Measurements from ENCODE around the gene STOML3.

STOML3 gene

GRCh38 chr13:38979891-38980749 lies 10.5 kb downstream of the STOML3 start:
- Histone ChIP-seq H3K36me3 (ENCODE audit: control insufficient read depth, insufficient read depth, low read length) (no peaks in the 10 kb centered on the region), H3K4me3 (ENCODE audit: low read depth, low read length) (no peak overlapping the region), H3K27me3 (ENCODE audit: control insufficient read depth, insufficient read depth, low read length) (no peaks in the 10 kb centered on the region), H3K9ac (ENCODE audit: low read depth, low read length) (no peak overlapping the region), H3K9me3 (ENCODE audit: control insufficient read depth, insufficient read depth, low read length) (no peaks in the 10 kb centered on the region), H3K4me1 (ENCODE audit: control insufficient read depth, insufficient read depth, low read length) (peaks cover 5% of the 10 kb centered on the region)

DNA sequence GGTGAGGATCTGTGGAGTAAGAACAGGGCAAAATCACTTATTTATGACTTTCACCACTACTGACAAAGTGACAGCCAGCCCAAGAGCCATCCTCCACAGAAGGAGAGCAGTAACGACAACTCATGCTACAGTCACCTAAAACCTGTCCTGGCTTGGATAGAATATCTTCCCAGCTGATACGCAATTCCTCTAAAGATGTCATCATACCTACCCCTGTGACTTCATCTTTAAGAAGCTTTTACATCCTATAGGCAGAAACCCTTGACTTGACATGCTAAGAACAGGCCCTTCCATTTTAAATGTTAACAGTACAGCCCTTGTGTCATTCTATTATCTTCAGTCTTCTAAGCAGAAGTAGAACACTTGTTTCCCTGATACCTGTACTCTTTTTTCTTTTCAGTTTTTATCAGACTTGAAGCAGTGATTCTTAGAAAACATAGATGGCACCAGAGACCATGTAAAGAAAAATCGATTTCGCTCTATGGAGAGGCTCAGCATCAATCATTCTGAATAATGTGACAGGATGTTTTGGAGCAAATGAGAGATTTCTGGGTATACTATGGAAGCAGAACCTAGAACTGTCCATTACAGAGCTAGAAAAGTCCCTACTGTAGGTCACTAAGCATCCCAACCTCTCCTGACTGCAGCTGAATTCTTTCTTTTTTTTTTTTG lies 20.1 kb downstream of the STOML3 start:
- H3K36me3 ChIP-seq (ENCODE audit: control insufficient read depth, insufficient read depth, low read length) = no peaks in the 10 kb centered on the region
- H3K4me1 ChIP-seq (ENCODE audit: control insufficient read depth, insufficient read depth, low read length) = peaks cover 6% of the 10 kb centered on the region
- H3K27me3 ChIP-seq (ENCODE audit: control insufficient read depth, insufficient read depth, low read length) = no peaks in the 10 kb centered on the region
- no peaks in the 10 kb centered on the region for H3K9me3 ChIP-seq (ENCODE audit: control insufficient read depth, insufficient read depth, low read length)
- no peak overlapping the region for H3K4me3 ChIP-seq (ENCODE audit: low read depth, low read length)
- H3K9ac ChIP-seq (ENCODE audit: low read depth, low read length) = no peak overlapping the region

DNA sequence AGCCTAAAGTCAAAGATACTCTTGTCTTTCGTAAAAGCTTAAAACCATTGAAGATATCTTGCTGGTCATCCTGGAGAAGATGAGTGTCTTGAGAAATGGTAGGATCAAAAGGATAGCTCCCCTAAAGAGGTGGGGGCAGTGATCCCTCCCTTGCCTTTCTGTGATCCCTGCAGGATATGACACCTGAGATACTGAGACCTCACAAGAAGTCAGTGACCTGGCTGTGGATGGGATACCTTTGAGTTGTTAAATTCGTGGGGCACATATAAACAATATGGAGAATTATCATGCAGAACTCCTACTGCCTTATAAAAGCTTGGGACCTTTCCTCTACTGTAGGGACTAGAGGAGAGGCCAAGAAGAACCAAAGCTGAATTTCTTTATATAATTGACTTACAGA lies 21.4 kb downstream of the STOML3 start:
- peaks cover 9% of the 10 kb centered on the region for H3K4me1 ChIP-seq (ENCODE audit: control insufficient read depth, insufficient read depth, low read length)
- H3K4me3 ChIP-seq (ENCODE audit: low read depth, low read length) = no peak overlapping the region
- H3K9me3 ChIP-seq (ENCODE audit: control insufficient read depth, insufficient read depth, low read length) = no peaks in the 10 kb centered on the region
- no peaks in the 10 kb centered on the region for H3K27me3 ChIP-seq (ENCODE audit: control insufficient read depth, insufficient read depth, low read length)
- no peaks in the 10 kb centered on the region for H3K36me3 ChIP-seq (ENCODE audit: control insufficient read depth, insufficient read depth, low read length)
- no peak overlapping the region for H3K9ac ChIP-seq (ENCODE audit: low read depth, low read length)

DNA sequence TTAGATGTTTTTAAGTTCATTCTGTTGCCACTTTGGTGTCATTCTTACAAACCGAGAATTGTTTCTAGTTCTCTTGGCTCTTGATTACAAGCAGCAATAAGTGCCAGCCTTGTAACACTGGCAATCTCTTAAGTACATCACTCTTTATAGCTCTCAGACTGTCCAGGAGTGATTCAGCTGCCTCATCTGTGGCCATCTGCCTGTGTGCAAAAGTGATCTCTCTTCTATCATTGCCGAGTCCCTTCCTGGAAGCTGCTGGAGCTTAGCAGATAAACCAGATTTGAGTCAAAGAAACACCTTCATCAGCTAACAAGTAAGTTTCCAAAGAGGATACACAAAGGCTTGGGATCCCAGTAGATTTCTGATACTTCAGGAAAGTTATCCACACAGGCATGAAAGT lies 23.2 kb downstream of the STOML3 start:
- no peak overlapping the region for H3K9ac ChIP-seq (ENCODE audit: low read depth, low read length)
- no peak overlapping the region for H3K4me3 ChIP-seq (ENCODE audit: low read depth, low read length)
- H3K9me3 ChIP-seq (ENCODE audit: control insufficient read depth, insufficient read depth, low read length) = no peaks in the 10 kb centered on the region
- no peaks in the 10 kb centered on the region for H3K36me3 ChIP-seq (ENCODE audit: control insufficient read depth, insufficient read depth, low read length)
- H3K27me3 ChIP-seq (ENCODE audit: control insufficient read depth, insufficient read depth, low read length) = no peaks in the 10 kb centered on the region
- H3K4me1 ChIP-seq (ENCODE audit: control insufficient read depth, insufficient read depth, low read length) = peaks cover 9% of the 10 kb centered on the region

DNA sequence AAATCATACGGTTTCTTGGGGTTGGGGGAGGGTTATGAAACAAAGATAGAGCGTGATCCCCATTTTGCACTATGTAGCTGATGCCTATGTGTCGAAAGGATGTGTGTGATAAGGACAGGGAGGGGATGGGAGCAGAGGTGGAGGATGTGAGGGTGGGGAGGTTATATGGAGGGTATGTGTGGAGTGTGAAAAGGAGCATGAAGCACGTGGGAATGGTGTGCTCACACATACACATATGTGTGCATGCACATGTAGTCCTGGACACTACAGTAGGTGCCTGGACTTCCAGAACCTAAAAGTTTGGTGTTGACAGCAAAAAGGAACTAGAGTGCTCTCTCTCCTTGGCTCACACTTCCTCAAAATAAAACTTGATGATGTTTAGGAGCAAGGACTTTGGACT lies 25.4 kb downstream of the STOML3 start:
- H3K4me1 ChIP-seq (ENCODE audit: control insufficient read depth, insufficient read depth, low read length) = peaks cover 9% of the 10 kb centered on the region
- no peak overlapping the region for H3K9ac ChIP-seq (ENCODE audit: low read depth, low read length)
- H3K27me3 ChIP-seq (ENCODE audit: control insufficient read depth, insufficient read depth, low read length) = no peaks in the 10 kb centered on the region
- no peaks in the 10 kb centered on the region for H3K9me3 ChIP-seq (ENCODE audit: control insufficient read depth, insufficient read depth, low read length)
- H3K4me3 ChIP-seq (ENCODE audit: low read depth, low read length) = no peak overlapping the region
- no peaks in the 10 kb centered on the region for H3K36me3 ChIP-seq (ENCODE audit: control insufficient read depth, insufficient read depth, low read length)

DNA sequence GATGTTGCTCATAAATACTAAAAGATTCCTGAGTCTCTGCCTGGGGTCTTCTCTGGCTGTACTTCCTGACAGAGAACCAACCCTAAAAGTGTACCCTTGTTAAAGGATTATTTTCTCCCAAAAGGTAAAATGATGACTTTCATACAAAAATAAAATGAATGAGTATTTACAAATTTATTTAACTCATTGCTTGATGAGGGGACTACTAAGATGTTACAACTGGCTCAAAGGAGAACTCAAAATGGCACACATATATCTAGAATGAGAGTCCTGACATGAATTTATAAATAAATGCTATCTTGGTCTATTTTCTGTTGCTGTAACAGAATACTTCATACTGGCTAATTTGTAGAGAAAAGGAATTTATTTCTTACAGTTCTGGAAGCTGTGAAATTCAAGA lies 30.5 kb downstream of the STOML3 start:
- Histone ChIP-seq H3K4me3 (ENCODE audit: low read depth, low read length) (no peak overlapping the region), H3K27me3 (ENCODE audit: control insufficient read depth, insufficient read depth, low read length) (no peaks in the 10 kb centered on the region), H3K36me3 (ENCODE audit: control insufficient read depth, insufficient read depth, low read length) (no peaks in the 10 kb centered on the region), H3K9ac (ENCODE audit: low read depth, low read length) (no peak overlapping the region), H3K4me1 (ENCODE audit: control insufficient read depth, insufficient read depth, low read length) (peaks cover 3% of the 10 kb centered on the region), H3K9me3 (ENCODE audit: control insufficient read depth, insufficient read depth, low read length) (no peaks in the 10 kb centered on the region)

- no peaks in the 10 kb centered on the region for H3K36me3 ChIP-seq (ENCODE audit: control insufficient read depth, insufficient read depth, low read length)
- H3K9me3 ChIP-seq (ENCODE audit: control insufficient read depth, insufficient read depth, low read length) = no peaks in the 10 kb centered on the region
- no peaks in the 10 kb centered on the region for H3K27me3 ChIP-seq (ENCODE audit: control insufficient read depth, insufficient read depth, low read length)
- H3K4me1 ChIP-seq (ENCODE audit: control insufficient read depth, insufficient read depth, low read length) = no peaks in the 10 kb centered on the region
- H3K9ac ChIP-seq (ENCODE audit: low read depth, low read length) = no peak overlapping the region
- H3K4me3 ChIP-seq (ENCODE audit: low read depth, low read length) = no peak overlapping the region
Measured at GRCh38 chr13:38957794-38958592, 32.6 kb downstream of the STOML3 start.

DNA sequence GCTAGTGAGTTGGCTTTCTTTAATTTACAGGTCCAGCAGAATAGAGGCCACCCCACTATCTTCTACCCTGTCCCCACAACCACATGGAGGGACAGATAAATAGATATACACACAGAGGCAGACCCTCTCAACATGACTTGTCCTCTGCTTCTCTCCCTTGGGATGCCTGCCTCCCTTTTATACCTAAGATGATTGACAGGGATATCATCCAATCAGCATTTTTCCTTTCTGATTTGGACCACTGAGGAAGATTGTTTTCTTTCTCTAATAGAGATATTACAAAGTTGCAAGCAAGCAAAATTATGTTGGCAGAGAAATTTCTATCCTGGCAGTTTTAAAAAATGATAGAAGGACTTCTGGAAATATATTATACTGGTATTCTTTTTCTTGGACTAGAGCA lies 35.8 kb downstream of the STOML3 start:
- Histone ChIP-seq H3K9ac (ENCODE audit: low read depth, low read length) (no peak overlapping the region), H3K4me1 (ENCODE audit: control insufficient read depth, insufficient read depth, low read length) (peaks cover 3% of the 10 kb centered on the region), H3K27me3 (ENCODE audit: control insufficient read depth, insufficient read depth, low read length) (no peaks in the 10 kb centered on the region), H3K4me3 (ENCODE audit: low read depth, low read length) (no peak overlapping the region), H3K36me3 (ENCODE audit: control insufficient read depth, insufficient read depth, low read length) (no peaks in the 10 kb centered on the region), H3K9me3 (ENCODE audit: control insufficient read depth, insufficient read depth, low read length) (no peaks in the 10 kb centered on the region)

- H3K4me1 ChIP-seq (ENCODE audit: control insufficient read depth, insufficient read depth, low read length) = peaks cover 3% of the 10 kb centered on the region
- no peak overlapping the region for H3K4me3 ChIP-seq (ENCODE audit: low read depth, low read length)
- H3K27me3 ChIP-seq (ENCODE audit: control insufficient read depth, insufficient read depth, low read length) = no peaks in the 10 kb centered on the region
- no peaks in the 10 kb centered on the region for H3K36me3 ChIP-seq (ENCODE audit: control insufficient read depth, insufficient read depth, low read length)
- no peak overlapping the region for H3K9ac ChIP-seq (ENCODE audit: low read depth, low read length)
- no peaks in the 10 kb centered on the region for H3K9me3 ChIP-seq (ENCODE audit: control insufficient read depth, insufficient read depth, low read length)
Measured at GRCh38 chr13:38954291-38954690, 36.3 kb downstream of the STOML3 start.

- Histone ChIP-seq H3K27me3 (ENCODE audit: control insufficient read depth, insufficient read depth, low read length) (no peaks in the 10 kb centered on the region), H3K4me1 (ENCODE audit: control insufficient read depth, insufficient read depth, low read length) (peaks cover 3% of the 10 kb centered on the region), H3K9me3 (ENCODE audit: control insufficient read depth, insufficient read depth, low read length) (no peaks in the 10 kb centered on the region), H3K4me3 (ENCODE audit: low read depth, low read length) (no peak overlapping the region), H3K36me3 (ENCODE audit: control insufficient read depth, insufficient read depth, low read length) (no peaks in the 10 kb centered on the region), H3K9ac (ENCODE audit: low read depth, low read length) (no peak overlapping the region)
Measured at GRCh38 chr13:38952827-38953226, 37.8 kb downstream of the STOML3 start.

DNA sequence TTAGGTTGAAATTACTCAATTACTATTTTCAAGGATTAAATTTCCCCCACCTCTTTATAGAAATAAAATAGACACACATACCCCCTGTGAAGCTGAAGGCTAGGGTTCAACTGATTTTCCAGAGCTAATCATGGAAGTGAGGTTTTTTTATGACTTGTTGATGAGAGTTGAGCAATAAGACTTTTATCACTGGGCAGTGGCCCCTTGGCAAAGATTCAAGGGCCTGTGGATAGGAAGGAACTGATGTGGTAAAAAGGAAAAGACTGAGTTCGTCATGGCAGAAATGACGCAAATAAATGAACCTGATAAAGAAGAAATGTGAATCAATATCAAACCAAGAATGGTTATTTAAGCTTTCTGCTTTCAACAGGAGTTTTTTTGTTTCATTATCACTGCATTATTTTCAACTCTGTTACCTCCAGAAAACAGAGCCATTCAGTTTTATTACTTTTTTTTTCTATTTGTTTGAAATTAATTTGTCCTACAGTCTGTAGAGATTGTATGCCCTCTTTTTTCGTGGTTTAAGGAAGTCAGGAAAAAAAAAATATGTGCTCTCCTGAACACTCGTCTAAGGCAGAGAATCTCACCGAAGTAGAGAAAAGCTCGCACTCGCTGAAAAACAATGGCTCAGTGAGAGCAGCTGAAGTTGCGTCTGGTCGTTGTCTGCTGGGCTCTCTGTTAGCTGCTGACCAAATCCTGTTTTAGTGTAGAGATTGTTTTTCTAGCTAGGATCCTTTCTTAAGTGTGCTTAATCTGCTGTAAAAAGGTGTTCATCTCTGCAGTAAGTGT lies 38.9 kb downstream of the STOML3 start:
- H3K36me3 ChIP-seq (ENCODE audit: control insufficient read depth, insufficient read depth, low read length) = no peaks in the 10 kb centered on the region
- H3K9me3 ChIP-seq (ENCODE audit: control insufficient read depth, insufficient read depth, low read length) = no peaks in the 10 kb centered on the region
- H3K4me1 ChIP-seq (ENCODE audit: control insufficient read depth, insufficient read depth, low read length) = peaks cover 3% of the 10 kb centered on the region
- no peak overlapping the region for H3K4me3 ChIP-seq (ENCODE audit: low read depth, low read length)
- H3K9ac ChIP-seq (ENCODE audit: low read depth, low read length) = no peak overlapping the region
- no peaks in the 10 kb centered on the region for H3K27me3 ChIP-seq (ENCODE audit: control insufficient read depth, insufficient read depth, low read length)

All from iPS-15b (cell line).